HG03565 (cell line): ENCODE results near the gene CCDC107.
"Not testable (repeated sequence)": the region's sequence is repeated elsewhere in the genome, so short reads cannot be mapped to it uniquely, and the experiment has no call there.

Source experiments
- ATAC-seq: cut with Tn5 transposase; IDR thresholded peaks from one replicate; pipeline ENCODE4 v1.9.1; 2021; ENCODE audit warnings: mild to moderate bottlenecking, moderate library complexity; ENCODE audit not compliant: unreplicated experiment

The CCDC107 gene

GRCh38 chr9:35637427-35637955 lies 20.6 kb upstream of the CCDC107 start:
- ATAC-seq = not testable (repeated sequence)

- ATAC-seq = not testable (repeated sequence)
Measured at GRCh38 chr9:35638751-35639150, 19.3 kb upstream of the CCDC107 start.

- not testable (repeated sequence) for ATAC-seq
Measured at GRCh38 chr9:35639225-35639624, 18.9 kb upstream of the CCDC107 start.

- no peak for ATAC-seq
Measured at GRCh38 chr9:35639631-35640030, 18.5 kb upstream of the CCDC107 start.

- not testable (repeated sequence) for ATAC-seq
Measured at GRCh38 chr9:35640431-35640830, 17.7 kb upstream of the CCDC107 start.

GRCh38 chr9:35641478-35641877 lies 16.6 kb upstream of the CCDC107 start:
- ATAC-seq = not testable (repeated sequence)

GRCh38 chr9:35643046-35643445 lies 15.0 kb upstream of the CCDC107 start:
- no peak for ATAC-seq

- ATAC-seq = not testable (repeated sequence)
Measured at GRCh38 chr9:35645736-35646135, 12.4 kb upstream of the CCDC107 start.

GRCh38 chr9:35646153-35646532 lies 11.9 kb upstream of the CCDC107 start:
- no peak for ATAC-seq

GRCh38 chr9:35646533-35647265 lies 11.4 kb upstream of the CCDC107 start:
- peak; percentile 75 for ATAC-seq

- no peak for ATAC-seq
Measured at GRCh38 chr9:35649431-35650340, 8.4 kb upstream of the CCDC107 start.

- ATAC-seq = no peak
Measured at GRCh38 chr9:35650341-35651158, 7.5 kb upstream of the CCDC107 start, which contains the start of gene SIT1. Gene SIT1, minus strand, starts transcription at chr9:35650931. Its CDS starts 78 bp downstream, at chr9:35650853.

- ATAC-seq = no peak
Measured at GRCh38 chr9:35651956-35652828, 5.9 kb upstream of the CCDC107 start.

- ATAC-seq = no peak
Measured at GRCh38 chr9:35652829-35653209, 5.3 kb upstream of the CCDC107 start.

GRCh38 chr9:35653611-35654010 lies 4.5 kb upstream of the CCDC107 start:
- no peak for ATAC-seq

GRCh38 chr9:35656348-35656747 lies 1.7 kb upstream of the CCDC107 start:
- no peak for ATAC-seq

GRCh38 chr9:35656831-35657545 lies 1.1 kb upstream of the CCDC107 start:
- no peak for ATAC-seq

GRCh38 chr9:35657546-35658136 lies 451 bp upstream of the CCDC107 start, which contains the start of gene RMRP:
Gene RMRP, minus strand, starts transcription at chr9:35658019.
- peak; percentile 87 for ATAC-seq

- ATAC-seq = no peak
Measured at GRCh38 chr9:35658968-35659220, 802 bp downstream of the CCDC107 start.
